GM12878 (cell line): ENCODE data around the gene ANKRD30A. TPM values are rescaled to one million over a fixed set of nuclear protein-coding genes. Genes with fewer than 3 reads are reported as not detected.

ENCODE experiments used
- ATAC-seq: fragments of 200-7000 bp; cut with Tn5 transposase; 3 replicates; pipeline ENCODE4 v1.9.1; 2020; ENCODE audit warnings: mild to moderate bottlenecking, moderate library complexity
- BruUV-seq: library from RNA; stranded (reverse); fragments of 400-500 nt; replicated peaks from 2 replicates; lab custom pipeline; 2021; lab: Mats Ljungman, UMichigan
- CTCF ChIA-PET: fragments of 300-600 bp; sonication (Branson Sonifier 250); formaldehyde crosslinking; extraction: SDS; loops from one replicate; lab custom pipeline; 2021; ENCODE audit warnings: inconsistent platforms; lab: Yijun Ruan, JAX
- POLR2A ChIA-PET: fragments of 350-600 bp; formaldehyde crosslinking; extraction: SDS; loops from one replicate; lab custom pipeline; 2021; ENCODE audit warnings: inconsistent platforms; lab: Charles Lee
- RAD21 ChIA-PET: fragments of 300-600 bp; sonication (Branson Sonifier 250); formaldehyde crosslinking; loops from one replicate; lab custom pipeline; 2023; ENCODE audit warnings: antibody characterized with exemption; ENCODE audit not compliant: unreplicated experiment; lab: Charles Lee
- SMC1A ChIA-PET: fragments of 300-600 bp; sonication (Branson Sonifier 250); formaldehyde crosslinking; loops from one replicate; lab custom pipeline; 2023; ENCODE audit not compliant: unreplicated experiment, uncharacterized antibody; lab: Charles Lee
- DNase-seq: peaks from one replicate; pipeline ENCODE4 v3.0.0-alpha.2; 2011; ENCODE audit warnings: low read depth, low spot score
- FAIRE-seq: peaks from 3 replicates; lab custom pipeline; 2011; peaks lifted over from hg19 to GRCh38; lab: Jason Lieb, UNC
- H2AFZ ChIP-seq: 2 replicates; pipeline ENCODE4 v1.6.0; 2011; ENCODE audit warnings: low read depth, low read length, control low read depth; ENCODE audit not compliant: control insufficient read depth
- H3K27ac ChIP-seq: 2 replicates; pipeline ENCODE4 v1.5.1; 2011; ENCODE audit warnings: control low read depth; ENCODE audit not compliant: control insufficient read depth, insufficient read depth
- H3K27me3 ChIP-seq, 2 experiments: replicated peaks in 1 of 2; 2 replicates each; pipeline versions ENCODE4 v1.6.0 to v1.6.1; 2011; ENCODE audit warnings: low read length in 1 of 2; ENCODE audit not compliant: control insufficient read depth in 2 of 2, insufficient read depth in 2 of 2
- H3K36me3 ChIP-seq, 2 experiments: 2 replicates each; pipeline ENCODE4 v1.5.1; 2011; ENCODE audit warnings: low read length in 1 of 2; ENCODE audit not compliant: control insufficient read depth in 2 of 2, insufficient read depth in 2 of 2
- H3K4me1 ChIP-seq: 2 replicates; pipeline ENCODE4 v1.6.1; 2011; ENCODE audit warnings: mild to moderate bottlenecking, low read length, moderate library complexity, mixed read lengths; ENCODE audit not compliant: control insufficient read depth, insufficient read depth
- H3K4me2 ChIP-seq: 2 replicates; pipeline ENCODE4 v1.6.0; 2011; ENCODE audit warnings: control low read depth; ENCODE audit not compliant: control insufficient read depth, insufficient read depth
- H3K4me3 ChIP-seq: fragments of 200-600 bp; sonication (generic); 2 replicates; pipeline ENCODE4 v1.5.1; 2016
- H3K79me2 ChIP-seq: 2 replicates; pipeline ENCODE4 v1.6.0; 2011; ENCODE audit warnings: low read length; ENCODE audit not compliant: control insufficient read depth, insufficient read depth
- H3K9ac ChIP-seq: 2 replicates; pipeline ENCODE4 v1.8.0; 2011; ENCODE audit warnings: low read length, control low read depth, mixed read lengths; ENCODE audit not compliant: control insufficient read depth, insufficient read depth
- H3K9me3 ChIP-seq: replicated peaks from 3 replicates; pipeline ENCODE4 v1.5.1; 2011; ENCODE audit warnings: mild to moderate bottlenecking, low read length; ENCODE audit not compliant: control insufficient read depth, insufficient read depth
- H4K20me1 ChIP-seq: 2 replicates; pipeline ENCODE4 v1.6.0; 2011; ENCODE audit not compliant: control insufficient read depth, insufficient read depth
- E2F8 ChIP-seq: fragments of 450-650 bp; IDR thresholded peaks from 2 replicates; pipeline ENCODE4 v1.6.1; 2018; ENCODE audit warnings: mild to moderate bottlenecking, low read depth, moderate library complexity; ENCODE audit not compliant: partially characterized antibody
- ETV6 ChIP-seq, 2 experiments: fragments of 450-650 bp in 1 of 2; IDR thresholded peaks in 1 of 2; conservative IDR thresholded peaks in 1 of 2; 2 replicates each; pipeline ENCODE4 v1.6.1; 2014; ENCODE audit warnings: antibody characterized with exemption in 1 of 2, borderline replicate concordance in 1 of 2, low read depth in 1 of 2, mild to moderate bottlenecking in 1 of 2, moderate library complexity in 1 of 2
- FOS ChIP-seq: IDR thresholded peaks from 3 replicates; pipeline ENCODE4 v1.6.1; 2011; ENCODE audit warnings: borderline replicate concordance; ENCODE audit not compliant: insufficient read length; ENCODE audit errors: extremely low read depth
- HDGF ChIP-seq: fragments of 450-650 bp; IDR thresholded peaks from 2 replicates; pipeline ENCODE4 v1.6.1; 2016; ENCODE audit warnings: antibody characterized with exemption
- MEF2B ChIP-seq: fragments of 450-650 bp; IDR thresholded peaks from 2 replicates; pipeline ENCODE4 v1.6.1; 2018; ENCODE audit warnings: mild to moderate bottlenecking, moderate library complexity; ENCODE audit not compliant: partially characterized antibody, poor library complexity, severe bottlenecking
- MTA3 ChIP-seq: IDR thresholded peaks from 2 replicates; pipeline ENCODE4 v1.6.1; 2012; ENCODE audit warnings: low read length, inconsistent platforms, borderline replicate concordance
- NR2C2 ChIP-seq: IDR thresholded peaks from 2 replicates; pipeline ENCODE4 v1.6.1; 2011; ENCODE audit warnings: borderline replicate concordance, low read depth; ENCODE audit not compliant: control insufficient read depth, insufficient read length
- SREBF2 ChIP-seq: IDR thresholded peaks from 2 replicates; pipeline ENCODE4 v1.6.1; 2012; ENCODE audit warnings: mild to moderate bottlenecking, low read length
- ZBED1 ChIP-seq: IDR thresholded peaks from 2 replicates; pipeline ENCODE4 v1.6.1; 2016; ENCODE audit warnings: borderline replicate concordance
- whole genome bisulfite sequencing: methylation state at CpG from one replicate; pipeline ENCODE4 v1.1.6; 2016; ENCODE audit warnings: low lambda C conversion rate; ENCODE audit not compliant: insufficient replicate concordance, insufficient coverage; ENCODE audit errors: missing lambda C conversion rate; 5-methylcytosine and 5-hydroxymethylcytosine counted together
- in situ Hi-C: fragments of 300-500 bp; cut with MboI; formaldehyde crosslinking; loops from 9 replicates; pipeline ENCODE4 v1.14.3; 2018; ENCODE audit warnings: mixed read lengths
- intact Hi-C: fragments of 100-400 bp; cut with micrococcal nuclease; formaldehyde crosslinking; loops from one replicate; pipeline ENCODE4 v1.14.2; 2022; ENCODE audit not compliant: unreplicated experiment
- polyA plus RNA-seq, 11 experiments: library from polyadenylated mRNA; depleted of rRNA in 4 of 11; unstranded in 6 of 11; stranded (reverse) in 5 of 11; fragments of >200 nt; fragmentation: Nextera tagmentation in 4 of 11; fragmentation: Illumina TruSeq in 1 of 11; extraction: Ambion mirVana in 4 of 11; extraction: Trizol in 1 of 11; gene quantifications; 1 replicate in 1 of 11; 2 replicates in 10 of 11; pipeline versions ENCODE4 v1.2.1 to v1.2.3, GENCODE V29; 2011 to 2016; ENCODE audit warnings: inconsistent platforms in 2 of 11, missing spikeins in 2 of 11, low read depth in 1 of 11
- total RNA-seq, 4 experiments: library from RNA; depleted of rRNA in 3 of 4; stranded (reverse); fragments of >200 nt in 3 of 4; fragmentation: Illumina TruSeq in 1 of 4; extraction: Trizol in 1 of 4; gene quantifications; 2 replicates each; pipeline versions ENCODE4 v1.2.1 to v1.2.3, GENCODE V29; 2013 to 2021

ANKRD30A gene
- total and polyA plus RNA-seq, 10 of the 15 experiments (the other 5 are each of a cell fraction or from before 2014, with no cell fraction given): 0.22 to 3.4 (median 0.74) TPM

- H3K27ac ChIP-seq: no peak overlapping the region
- no peaks in the 10 kb centered on the region for H3K4me1 ChIP-seq
- intact Hi-C loops (no loop called here), in situ Hi-C loops (no loop called here)
- no peaks in the 10 kb centered on the region for H3K79me2 ChIP-seq
- CTCF ChIA-PET: interaction anchor here (0.7 to 2.4 kb wide), 2 partner anchors 232 to 362 kb away, joined by 3 to 8 read pairs; no protein-coding TSS in a partner anchor
- POLR2A ChIA-PET: no interaction called here
- FAIRE-seq (no peak), ATAC-seq (no peak), DNase-seq (no peak)
- no peak overlapping the region for H3K9ac ChIP-seq
- SMC1A ChIA-PET: interaction anchor here (1.0 kb wide), 1 partner anchor 374 kb away, joined by 3 read pairs; no protein-coding TSS in a partner anchor
- no peaks in the 10 kb centered on the region for H3K9me3 ChIP-seq
- TF ChIP-seq ETV6 (conservative IDR thresholded peaks at IDR 0.05 in 1 of 2, IDR thresholded peaks at IDR 0.05 in 1 of 2; ENCODE audit: borderline replicate concordance in 1 of 2, low read depth in 1 of 2) (no peak), NR2C2 (no peak), MTA3 (no peak), MEF2B (no peak), FOS (no peak), ZBED1 (no peak), E2F8 (no peak), SREBF2 (no peak), HDGF (no peak)
- H3K4me2 ChIP-seq: no peak overlapping the region
- H3K36me3 ChIP-seq: no peaks in the 10 kb centered on the region
- H4K20me1 ChIP-seq: no peaks in the 10 kb centered on the region
- RAD21 ChIA-PET: interaction anchor here (1.3 kb wide), 2 partner anchors 58 to 117 kb away, joined by 3 read pairs; no protein-coding TSS in a partner anchor
- no peak overlapping the region for H3K4me3 ChIP-seq
- no TSS peak for BruUV-seq
- H3K27me3 ChIP-seq: no peaks in the 10 kb centered on the region
- WGBS: 44% methylated on average over 5 of the region's 5 CpGs
- no peak overlapping the region for H2AFZ ChIP-seq
Observed at GRCh38 chr10:37263304-37263703, 137.9 kb downstream of the ANKRD30A start.
